Stimulated activated CD4-positive, alpha-beta T cell treated with anti-CD3 and anti-CD28 coated beads, Interleukin-4, amount 100 ng/mL, for 4 hours (primary cell): ENCODE data around the gene PRICKLE1.
"Not testable (repeated sequence)": the region's sequence is repeated elsewhere in the genome, so short reads cannot be mapped to it uniquely, and the experiment has no call there.

Experiments
- DNase-seq, 2 experiments: peaks; one replicate each; pipeline ENCODE4 v3.0.0-alpha.2; 2020

The PRICKLE1 gene

GRCh38 chr12:42552822-42553221 is 36.7 kb downstream of the PRICKLE1 start:
- no peak for DNase-seq

- DNase-seq, result no peak
These were observed 38.7 kb downstream of the PRICKLE1 start for GRCh38 chr12:42550800-42551199.

- DNase-seq, result no peak
These were observed 42.8 kb downstream of the PRICKLE1 start for GRCh38 chr12:42546709-42547108.

GRCh38 chr12:42541965-42542364 is 47.6 kb downstream of the PRICKLE1 start:
- DNase-seq, result no peak

GRCh38 chr12:42541308-42541707 is 48.2 kb downstream of the PRICKLE1 start:
- not testable (repeated sequence) for DNase-seq

GRCh38 chr12:42539696-42540095 is 49.9 kb downstream of the PRICKLE1 start:
- no peak for DNase-seq

GRCh38 chr12:42538203-42538602 is 51.3 kb downstream of the PRICKLE1 start:
- no peak for DNase-seq

GRCh38 chr12:42534184-42534838 is 55.2 kb downstream of the PRICKLE1 start:
- DNase-seq, result no peak

- DNase-seq, result no peak
These were observed 59.3 kb downstream of the PRICKLE1 start for GRCh38 chr12:42530284-42530683.

- no peak for DNase-seq
These were observed 64.1 kb downstream of the PRICKLE1 start for GRCh38 chr12:42525444-42525843.

- DNase-seq, result no peak
These were observed 64.8 kb downstream of the PRICKLE1 start for GRCh38 chr12:42524716-42525115.

GRCh38 chr12:42516573-42516972 is 73.0 kb downstream of the PRICKLE1 start:
- DNase-seq, result no peak

GRCh38 chr12:42511656-42512055 is 77.9 kb downstream of the PRICKLE1 start:
- DNase-seq, result no peak

- no peak for DNase-seq
These were observed 78.7 kb downstream of the PRICKLE1 start for GRCh38 chr12:42510823-42511222.

- DNase-seq, result no peak
These were observed 80.6 kb downstream of the PRICKLE1 start for GRCh38 chr12:42508913-42509460.

GRCh38 chr12:42507565-42507964 is 82.0 kb downstream of the PRICKLE1 start:
- DNase-seq, result no peak

- DNase-seq, result no peak
These were observed 82.5 kb downstream of the PRICKLE1 start for GRCh38 chr12:42507081-42507480.

- no peak for DNase-seq
These were observed 85.5 kb downstream of the PRICKLE1 start for GRCh38 chr12:42504049-42504448.

GRCh38 chr12:42502682-42503081 is 86.9 kb downstream of the PRICKLE1 start:
- DNase-seq, result no peak

- DNase-seq, result no peak
These were observed 90.8 kb downstream of the PRICKLE1 start for GRCh38 chr12:42498549-42499247.

- DNase-seq, result no peak
These were observed 92.7 kb downstream of the PRICKLE1 start for GRCh38 chr12:42496886-42497285.

GRCh38 chr12:42495244-42495643 is 94.3 kb downstream of the PRICKLE1 start:
- no peak for DNase-seq

- no peak for DNase-seq
These were observed 97.3 kb downstream of the PRICKLE1 start for GRCh38 chr12:42492267-42492666.

GRCh38 chr12:42490261-42490842 is 99.2 kb downstream of the PRICKLE1 start:
- no peak for DNase-seq
